ENCODE measurements around the gene LBHD1. TPM values are rescaled to one million over a fixed set of nuclear protein-coding genes. Genes with fewer than 3 reads are reported as not detected.
A peak's percentile ranks its signal among the peaks of the same experiment; 100 is the strongest.

LBHD1 gene
- total and polyA plus RNA-seq, 2 of the 13 experiments (the other 11 are each of a cell fraction or from before 2014, with no cell fraction given): 3.2 to 3.7 TPM

DNA sequence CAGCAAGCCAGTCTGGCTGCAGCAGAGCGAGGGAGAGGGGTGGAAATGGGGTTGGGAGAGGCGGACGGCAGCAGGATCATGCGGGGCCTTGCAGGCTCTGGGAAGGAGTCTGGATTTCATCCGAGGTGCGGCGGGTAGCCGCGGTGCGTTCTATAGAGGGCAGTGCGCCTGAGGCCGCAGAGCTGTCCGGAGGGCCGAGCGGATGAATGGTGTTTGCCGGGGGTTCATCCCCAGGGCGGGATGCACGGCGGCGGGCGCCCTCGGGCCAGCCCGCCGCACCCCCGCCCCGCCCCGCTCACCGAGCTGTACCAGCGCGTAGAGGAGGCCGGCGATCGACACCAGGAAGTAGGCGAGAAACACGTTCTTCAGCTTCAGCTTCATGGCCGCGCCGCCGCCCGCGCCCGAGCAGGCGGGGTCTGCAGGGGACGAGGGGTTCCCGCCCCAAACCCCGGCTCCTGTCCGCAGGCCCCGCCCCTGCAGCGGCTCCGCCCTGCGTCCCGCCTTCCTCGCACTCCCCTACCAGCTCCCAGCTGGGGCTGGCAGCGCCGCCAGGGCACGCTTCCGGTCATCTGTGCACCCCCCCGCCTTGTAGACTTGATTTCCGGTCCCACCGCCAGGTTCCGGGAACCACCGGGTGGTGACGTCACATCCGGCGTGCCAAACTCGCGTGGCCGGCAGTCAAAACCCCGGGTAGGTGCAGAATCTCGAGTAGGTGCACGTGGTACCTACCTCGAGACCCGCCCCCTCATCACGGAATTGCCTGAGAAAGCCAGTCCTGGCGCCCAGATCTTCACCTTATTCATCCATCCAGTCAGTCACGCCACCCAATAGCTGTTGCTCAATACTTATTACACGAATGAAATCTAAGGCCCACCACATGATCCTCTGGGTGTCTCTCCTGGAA is 50.2 kb downstream of the LBHD1 start, which contains the start of gene B3GAT3 (continued):
- TF ChIP-seq HNRNPUL1 (IDR thresholded peaks at IDR 0.05; ENCODE audit: low read depth, low read length) (no peak), MED8 (CRISPR knock-in tag; IDR thresholded peaks at IDR 0.05; ENCODE audit: insufficient replicate concordance) (peak; percentile 57), ZNF263 (CRISPR knock-in tag; IDR thresholded peaks at IDR 0.05) (peak; percentile 44), PHF21A (CRISPR knock-in tag; IDR thresholded peaks at IDR 0.05) (peak; percentile 80), ZNF282 (IDR thresholded peaks at IDR 0.05; ENCODE audit: partially characterized antibody) (no peak), ZNF746 (CRISPR knock-in tag; IDR thresholded peaks at IDR 0.05) (no peak), ELF4 (CRISPR knock-in tag; IDR thresholded peaks at IDR 0.05; ENCODE audit: borderline replicate concordance) (peak; percentile 85; the same call in 1 of the 2 replicates), ZNF224 (CRISPR knock-in tag; IDR thresholded peaks at IDR 0.05) (peak; percentile 82; the same call in 1 of the 2 replicates), ERF (CRISPR knock-in tag; IDR thresholded peaks at IDR 0.05) (peak; percentile 98), NR1H2 (CRISPR knock-in tag; IDR thresholded peaks at IDR 0.05; ENCODE audit: borderline replicate concordance, low read depth) (no peak)
- TF ChIP-seq, protein P1, sequence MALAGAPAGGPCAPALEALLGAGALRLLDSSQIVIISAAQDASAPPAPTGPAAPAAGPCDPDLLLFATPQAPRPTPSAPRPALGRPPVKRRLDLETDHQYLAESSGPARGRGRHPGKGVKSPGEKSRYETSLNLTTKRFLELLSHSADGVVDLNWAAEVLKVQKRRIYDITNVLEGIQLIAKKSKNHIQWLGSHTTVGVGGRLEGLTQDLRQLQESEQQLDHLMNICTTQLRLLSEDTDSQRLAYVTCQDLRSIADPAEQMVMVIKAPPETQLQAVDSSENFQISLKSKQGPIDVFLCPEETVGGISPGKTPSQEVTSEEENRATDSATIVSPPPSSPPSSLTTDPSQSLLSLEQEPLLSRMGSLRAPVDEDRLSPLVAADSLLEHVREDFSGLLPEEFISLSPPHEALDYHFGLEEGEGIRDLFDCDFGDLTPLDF (CRISPR knock-in tag; IDR thresholded peaks at IDR 0.05): peak; percentile 95
- TF ChIP-seq, protein P2, sequence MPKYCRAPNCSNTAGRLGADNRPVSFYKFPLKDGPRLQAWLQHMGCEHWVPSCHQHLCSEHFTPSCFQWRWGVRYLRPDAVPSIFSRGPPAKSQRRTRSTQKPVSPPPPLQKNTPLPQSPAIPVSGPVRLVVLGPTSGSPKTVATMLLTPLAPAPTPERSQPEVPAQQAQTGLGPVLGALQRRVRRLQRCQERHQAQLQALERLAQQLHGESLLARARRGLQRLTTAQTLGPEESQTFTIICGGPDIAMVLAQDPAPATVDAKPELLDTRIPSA (CRISPR knock-in tag; IDR thresholded peaks at IDR 0.05; ENCODE audit: borderline replicate concordance): peak; percentile 20; the same call in 1 of the 2 replicates
- TF ChIP-seq, protein P3, sequence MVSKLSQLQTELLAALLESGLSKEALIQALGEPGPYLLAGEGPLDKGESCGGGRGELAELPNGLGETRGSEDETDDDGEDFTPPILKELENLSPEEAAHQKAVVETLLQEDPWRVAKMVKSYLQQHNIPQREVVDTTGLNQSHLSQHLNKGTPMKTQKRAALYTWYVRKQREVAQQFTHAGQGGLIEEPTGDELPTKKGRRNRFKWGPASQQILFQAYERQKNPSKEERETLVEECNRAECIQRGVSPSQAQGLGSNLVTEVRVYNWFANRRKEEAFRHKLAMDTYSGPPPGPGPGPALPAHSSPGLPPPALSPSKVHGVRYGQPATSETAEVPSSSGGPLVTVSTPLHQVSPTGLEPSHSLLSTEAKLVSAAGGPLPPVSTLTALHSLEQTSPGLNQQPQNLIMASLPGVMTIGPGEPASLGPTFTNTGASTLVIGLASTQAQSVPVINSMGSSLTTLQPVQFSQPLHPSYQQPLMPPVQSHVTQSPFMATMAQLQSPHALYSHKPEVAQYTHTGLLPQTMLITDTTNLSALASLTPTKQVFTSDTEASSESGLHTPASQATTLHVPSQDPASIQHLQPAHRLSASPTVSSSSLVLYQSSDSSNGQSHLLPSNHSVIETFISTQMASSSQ (IDR thresholded peaks at IDR 0.05; ENCODE audit: low read depth): no peak
- TF ChIP-seq, protein P3 (CRISPR knock-in tag; IDR thresholded peaks at IDR 0.05; ENCODE audit: borderline replicate concordance): peak; percentile 82; the same call in 1 of the 2 replicates
- TF ChIP-seq, protein P4, sequence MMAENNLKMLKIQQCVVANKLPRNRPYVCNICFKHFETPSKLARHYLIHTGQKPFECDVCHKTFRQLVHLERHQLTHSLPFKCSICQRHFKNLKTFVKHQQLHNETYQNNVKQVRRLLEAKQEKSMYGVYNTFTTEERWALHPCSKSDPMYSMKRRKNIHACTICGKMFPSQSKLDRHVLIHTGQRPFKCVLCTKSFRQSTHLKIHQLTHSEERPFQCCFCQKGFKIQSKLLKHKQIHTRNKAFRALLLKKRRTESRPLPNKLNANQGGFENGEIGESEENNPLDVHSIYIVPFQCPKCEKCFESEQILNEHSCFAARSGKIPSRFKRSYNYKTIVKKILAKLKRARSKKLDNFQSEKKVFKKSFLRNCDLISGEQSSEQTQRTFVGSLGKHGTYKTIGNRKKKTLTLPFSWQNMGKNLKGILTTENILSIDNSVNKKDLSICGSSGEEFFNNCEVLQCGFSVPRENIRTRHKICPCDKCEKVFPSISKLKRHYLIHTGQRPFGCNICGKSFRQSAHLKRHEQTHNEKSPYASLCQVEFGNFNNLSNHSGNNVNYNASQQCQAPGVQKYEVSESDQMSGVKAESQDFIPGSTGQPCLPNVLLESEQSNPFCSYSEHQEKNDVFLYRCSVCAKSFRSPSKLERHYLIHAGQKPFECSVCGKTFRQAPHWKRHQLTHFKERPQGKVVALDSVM (CRISPR knock-in tag; IDR thresholded peaks at IDR 0.05): peak; percentile 9; the same call in 1 of the 2 replicates
- TF ChIP-seq, protein P5, sequence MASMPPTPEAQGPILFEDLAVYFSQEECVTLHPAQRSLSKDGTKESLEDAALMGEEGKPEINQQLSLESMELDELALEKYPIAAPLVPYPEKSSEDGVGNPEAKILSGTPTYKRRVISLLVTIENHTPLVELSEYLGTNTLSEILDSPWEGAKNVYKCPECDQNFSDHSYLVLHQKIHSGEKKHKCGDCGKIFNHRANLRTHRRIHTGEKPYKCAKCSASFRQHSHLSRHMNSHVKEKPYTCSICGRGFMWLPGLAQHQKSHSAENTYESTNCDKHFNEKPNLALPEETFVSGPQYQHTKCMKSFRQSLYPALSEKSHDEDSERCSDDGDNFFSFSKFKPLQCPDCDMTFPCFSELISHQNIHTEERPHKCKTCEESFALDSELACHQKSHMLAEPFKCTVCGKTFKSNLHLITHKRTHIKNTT (CRISPR knock-in tag; IDR thresholded peaks at IDR 0.05): 0 out of 2 replicates have a peak, but pooled peaks have one; percentile 65
- TF ChIP-seq, protein P6, sequence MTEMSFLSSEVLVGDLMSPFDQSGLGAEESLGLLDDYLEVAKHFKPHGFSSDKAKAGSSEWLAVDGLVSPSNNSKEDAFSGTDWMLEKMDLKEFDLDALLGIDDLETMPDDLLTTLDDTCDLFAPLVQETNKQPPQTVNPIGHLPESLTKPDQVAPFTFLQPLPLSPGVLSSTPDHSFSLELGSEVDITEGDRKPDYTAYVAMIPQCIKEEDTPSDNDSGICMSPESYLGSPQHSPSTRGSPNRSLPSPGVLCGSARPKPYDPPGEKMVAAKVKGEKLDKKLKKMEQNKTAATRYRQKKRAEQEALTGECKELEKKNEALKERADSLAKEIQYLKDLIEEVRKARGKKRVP (CRISPR knock-in tag; IDR thresholded peaks at IDR 0.05): peak in 1 of 2 experiments; percentile 75; a peak in 2 of 4 replicates

All from HepG2 (cell line).